HEK293 (cell line): ENCODE results near the gene MPV17L2.

Source experiments
- GLIS1 ChIP-seq: fragments of 450-650 bp; formaldehyde crosslinking; IDR thresholded peaks from 2 replicates; pipeline ENCODE4 v1.5.1; 2016; ENCODE audit warnings: missing biosample characterization, missing genetic modification characterization
- IKZF3 ChIP-seq: fragments of 450-650 bp; IDR thresholded peaks from 2 replicates; pipeline ENCODE4 v1.5.0; 2018; ENCODE audit warnings: missing biosample characterization, mild to moderate bottlenecking, missing genetic modification characterization, moderate library complexity
- TRIM28 ChIP-seq: IDR thresholded peaks from 2 replicates; pipeline ENCODE4 v1.6.1; 2011; ENCODE audit warnings: low read length, control low read depth, borderline replicate concordance
- ZBTB1 ChIP-seq: fragments of 450-650 bp; formaldehyde crosslinking; IDR thresholded peaks from 2 replicates; pipeline ENCODE4 v1.5.1; 2016; ENCODE audit warnings: missing biosample characterization, missing genetic modification characterization
- ZBTB20 ChIP-seq: fragments of 450-650 bp; formaldehyde crosslinking; IDR thresholded peaks from 2 replicates; pipeline ENCODE4 v1.5.1; 2016; ENCODE audit warnings: missing biosample characterization, missing genetic modification characterization
- ZBTB7A ChIP-seq: fragments of 450-650 bp; formaldehyde crosslinking; IDR thresholded peaks from 2 replicates; pipeline ENCODE4 v1.5.1; 2016; ENCODE audit warnings: low read depth, missing biosample characterization, missing genetic modification characterization
- ZFP41 ChIP-seq: fragments of 450-650 bp; formaldehyde crosslinking; IDR thresholded peaks from 2 replicates; pipeline ENCODE4 v1.5.1; 2016; ENCODE audit warnings: missing biosample characterization, missing genetic modification characterization, borderline replicate concordance
- ZNF10 ChIP-seq: fragments of 450-650 bp; formaldehyde crosslinking; IDR thresholded peaks from 2 replicates; pipeline ENCODE4 v1.5.1; 2017; ENCODE audit warnings: missing biosample characterization, missing genetic modification characterization
- ZNF132 ChIP-seq: fragments of 450-650 bp; formaldehyde crosslinking; IDR thresholded peaks from 2 replicates; pipeline ENCODE4 v1.5.1; 2017; ENCODE audit warnings: missing biosample characterization, missing genetic modification characterization, borderline replicate concordance
- ZNF140 ChIP-seq: fragments of 450-650 bp; formaldehyde crosslinking; IDR thresholded peaks from 2 replicates; pipeline ENCODE4 v1.5.1; 2016; ENCODE audit warnings: missing biosample characterization, missing genetic modification characterization
- ZNF157 ChIP-seq: fragments of 450-650 bp; formaldehyde crosslinking; IDR thresholded peaks from 2 replicates; pipeline ENCODE4 v1.5.1; 2016; ENCODE audit warnings: missing biosample characterization, missing genetic modification characterization
- ZNF2 ChIP-seq: fragments of 450-650 bp; formaldehyde crosslinking; IDR thresholded peaks from 2 replicates; pipeline ENCODE4 v1.5.1; 2016; ENCODE audit warnings: missing biosample characterization, missing genetic modification characterization
- ZNF214 ChIP-seq: fragments of 450-650 bp; formaldehyde crosslinking; IDR thresholded peaks from 2 replicates; pipeline ENCODE4 v1.5.1; 2017; ENCODE audit warnings: missing biosample characterization, mild to moderate bottlenecking, missing genetic modification characterization, borderline replicate concordance
- ZNF223 ChIP-seq: fragments of 450-650 bp; formaldehyde crosslinking; IDR thresholded peaks from 2 replicates; pipeline ENCODE4 v1.5.1; 2016; ENCODE audit warnings: missing biosample characterization, missing genetic modification characterization
- ZNF266 ChIP-seq: fragments of 450-650 bp; formaldehyde crosslinking; IDR thresholded peaks from 2 replicates; pipeline ENCODE4 v1.5.1; 2016; ENCODE audit warnings: missing biosample characterization, missing genetic modification characterization, low read depth
- ZNF530 ChIP-seq: fragments of 450-650 bp; formaldehyde crosslinking; IDR thresholded peaks from 2 replicates; pipeline ENCODE4 v1.5.1; 2016; ENCODE audit warnings: low read depth, missing biosample characterization, missing genetic modification characterization
- ZNF544 ChIP-seq: fragments of 450-650 bp; formaldehyde crosslinking; IDR thresholded peaks from 2 replicates; pipeline ENCODE4 v1.5.0; 2017; ENCODE audit warnings: missing biosample characterization, missing genetic modification characterization
- ZNF558 ChIP-seq: fragments of 450-650 bp; formaldehyde crosslinking; IDR thresholded peaks from 2 replicates; pipeline ENCODE4 v1.5.1; 2016; ENCODE audit warnings: missing biosample characterization, missing genetic modification characterization
- ZNF585B ChIP-seq: fragments of 450-650 bp; formaldehyde crosslinking; IDR thresholded peaks from 2 replicates; pipeline ENCODE4 v1.5.1; 2016; ENCODE audit warnings: missing biosample characterization, missing genetic modification characterization
- ZNF610 ChIP-seq: fragments of 450-650 bp; formaldehyde crosslinking; IDR thresholded peaks from 2 replicates; pipeline ENCODE4 v1.5.1; 2016; ENCODE audit warnings: missing biosample characterization, missing genetic modification characterization, borderline replicate concordance
- ZNF623 ChIP-seq: fragments of 450-650 bp; formaldehyde crosslinking; IDR thresholded peaks from 2 replicates; pipeline ENCODE4 v1.5.1; 2016; ENCODE audit warnings: missing biosample characterization, missing genetic modification characterization
- ZNF658 ChIP-seq: fragments of 450-650 bp; formaldehyde crosslinking; IDR thresholded peaks from 2 replicates; pipeline ENCODE4; 2016; ENCODE audit warnings: missing biosample characterization, missing genetic modification characterization
- ZNF670 ChIP-seq: fragments of 450-650 bp; formaldehyde crosslinking; IDR thresholded peaks from 2 replicates; pipeline ENCODE4 v1.5.1; 2016; ENCODE audit warnings: missing biosample characterization, missing genetic modification characterization, low read depth
- ZNF837 ChIP-seq: fragments of 450-650 bp; formaldehyde crosslinking; IDR thresholded peaks from 2 replicates; pipeline ENCODE4 v1.5.1; 2016; ENCODE audit warnings: missing biosample characterization, missing genetic modification characterization
- ZNF843 ChIP-seq: fragments of 450-650 bp; formaldehyde crosslinking; IDR thresholded peaks from 2 replicates; pipeline ENCODE4 v1.5.1; 2016; ENCODE audit warnings: missing biosample characterization, missing genetic modification characterization
- ZSCAN30 ChIP-seq: fragments of 450-650 bp; IDR thresholded peaks from 2 replicates; pipeline ENCODE4 v1.5.1; 2018; ENCODE audit warnings: missing biosample characterization, mild to moderate bottlenecking, missing genetic modification characterization, moderate library complexity
- TF ChIP-seq, protein P1 (sequence below): fragments of 450-650 bp; formaldehyde crosslinking; IDR thresholded peaks from 2 replicates; pipeline ENCODE4; 2016; ENCODE audit warnings: missing biosample characterization, missing genetic modification characterization
- TF ChIP-seq, protein P2 (sequence below): fragments of 450-650 bp; IDR thresholded peaks from 2 replicates; pipeline ENCODE4 v1.5.1; 2018; ENCODE audit warnings: missing biosample characterization, mild to moderate bottlenecking, missing genetic modification characterization
- TF ChIP-seq, protein P3 (sequence below): fragments of 450-650 bp; formaldehyde crosslinking; IDR thresholded peaks from 2 replicates; pipeline ENCODE4 v1.5.1; 2016; ENCODE audit warnings: missing biosample characterization, missing genetic modification characterization
- TF ChIP-seq, protein P4 (sequence below): fragments of 450-650 bp; formaldehyde crosslinking; IDR thresholded peaks from 2 replicates; pipeline ENCODE4 v1.5.1; 2016; ENCODE audit warnings: missing biosample characterization, missing genetic modification characterization
- TF ChIP-seq, protein P5 (sequence below): fragments of 450-650 bp; formaldehyde crosslinking; IDR thresholded peaks from 2 replicates; pipeline ENCODE4 v1.5.1; 2016; ENCODE audit warnings: missing biosample characterization, missing genetic modification characterization
- TF ChIP-seq, protein P6 (sequence below): fragments of 450-650 bp; formaldehyde crosslinking; IDR thresholded peaks from 2 replicates; pipeline ENCODE4 v1.5.1; 2016; ENCODE audit warnings: missing biosample characterization, missing genetic modification characterization

MPV17L2 gene

GRCh38 chr19:18173572-18174288 lies 19.3 kb upstream of the MPV17L2 start, which contains the start of gene IFI30 (continued):
- no peak for TF ChIP-seq ZNF223 (tag by site-specific recombination)
- TF ChIP-seq ZNF610 (tag by site-specific recombination), result no peak
- no peak for TF ChIP-seq ZNF2 (tag by site-specific recombination)
- TF ChIP-seq, protein P1, sequence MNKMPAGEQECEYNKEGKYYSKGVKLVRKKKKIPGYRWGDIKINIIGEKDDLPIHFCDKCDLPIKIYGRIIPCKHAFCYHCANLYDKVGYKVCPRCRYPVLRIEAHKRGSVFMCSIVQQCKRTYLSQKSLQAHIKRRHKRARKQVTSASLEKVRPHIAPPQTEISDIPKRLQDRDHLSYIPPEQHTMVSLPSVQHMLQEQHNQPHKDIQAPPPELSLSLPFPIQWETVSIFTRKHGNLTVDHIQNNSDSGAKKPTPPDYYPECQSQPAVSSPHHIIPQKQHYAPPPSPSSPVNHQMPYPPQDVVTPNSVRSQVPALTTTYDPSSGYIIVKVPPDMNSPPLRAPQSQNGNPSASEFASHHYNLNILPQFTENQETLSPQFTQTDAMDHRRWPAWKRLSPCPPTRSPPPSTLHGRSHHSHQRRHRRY, result no peak
- no peak for TF ChIP-seq ZBTB7A
- no peak for TF ChIP-seq ZNF530 (tag by site-specific recombination)
- no peak for TF ChIP-seq IKZF3
- TF ChIP-seq, protein P2, sequence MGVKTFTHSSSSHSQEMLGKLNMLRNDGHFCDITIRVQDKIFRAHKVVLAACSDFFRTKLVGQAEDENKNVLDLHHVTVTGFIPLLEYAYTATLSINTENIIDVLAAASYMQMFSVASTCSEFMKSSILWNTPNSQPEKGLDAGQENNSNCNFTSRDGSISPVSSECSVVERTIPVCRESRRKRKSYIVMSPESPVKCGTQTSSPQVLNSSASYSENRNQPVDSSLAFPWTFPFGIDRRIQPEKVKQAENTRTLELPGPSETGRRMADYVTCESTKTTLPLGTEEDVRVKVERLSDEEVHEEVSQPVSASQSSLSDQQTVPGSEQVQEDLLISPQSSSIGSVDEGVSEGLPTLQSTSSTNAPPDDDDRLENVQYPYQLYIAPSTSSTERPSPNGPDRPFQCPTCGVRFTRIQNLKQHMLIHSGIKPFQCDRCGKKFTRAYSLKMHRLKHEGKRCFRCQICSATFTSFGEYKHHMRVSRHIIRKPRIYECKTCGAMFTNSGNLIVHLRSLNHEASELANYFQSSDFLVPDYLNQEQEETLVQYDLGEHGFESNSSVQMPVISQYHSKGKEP, result 0 out of 2 replicates have a peak, but pooled peaks have one; percentile 26
- TF ChIP-seq, protein P3, sequence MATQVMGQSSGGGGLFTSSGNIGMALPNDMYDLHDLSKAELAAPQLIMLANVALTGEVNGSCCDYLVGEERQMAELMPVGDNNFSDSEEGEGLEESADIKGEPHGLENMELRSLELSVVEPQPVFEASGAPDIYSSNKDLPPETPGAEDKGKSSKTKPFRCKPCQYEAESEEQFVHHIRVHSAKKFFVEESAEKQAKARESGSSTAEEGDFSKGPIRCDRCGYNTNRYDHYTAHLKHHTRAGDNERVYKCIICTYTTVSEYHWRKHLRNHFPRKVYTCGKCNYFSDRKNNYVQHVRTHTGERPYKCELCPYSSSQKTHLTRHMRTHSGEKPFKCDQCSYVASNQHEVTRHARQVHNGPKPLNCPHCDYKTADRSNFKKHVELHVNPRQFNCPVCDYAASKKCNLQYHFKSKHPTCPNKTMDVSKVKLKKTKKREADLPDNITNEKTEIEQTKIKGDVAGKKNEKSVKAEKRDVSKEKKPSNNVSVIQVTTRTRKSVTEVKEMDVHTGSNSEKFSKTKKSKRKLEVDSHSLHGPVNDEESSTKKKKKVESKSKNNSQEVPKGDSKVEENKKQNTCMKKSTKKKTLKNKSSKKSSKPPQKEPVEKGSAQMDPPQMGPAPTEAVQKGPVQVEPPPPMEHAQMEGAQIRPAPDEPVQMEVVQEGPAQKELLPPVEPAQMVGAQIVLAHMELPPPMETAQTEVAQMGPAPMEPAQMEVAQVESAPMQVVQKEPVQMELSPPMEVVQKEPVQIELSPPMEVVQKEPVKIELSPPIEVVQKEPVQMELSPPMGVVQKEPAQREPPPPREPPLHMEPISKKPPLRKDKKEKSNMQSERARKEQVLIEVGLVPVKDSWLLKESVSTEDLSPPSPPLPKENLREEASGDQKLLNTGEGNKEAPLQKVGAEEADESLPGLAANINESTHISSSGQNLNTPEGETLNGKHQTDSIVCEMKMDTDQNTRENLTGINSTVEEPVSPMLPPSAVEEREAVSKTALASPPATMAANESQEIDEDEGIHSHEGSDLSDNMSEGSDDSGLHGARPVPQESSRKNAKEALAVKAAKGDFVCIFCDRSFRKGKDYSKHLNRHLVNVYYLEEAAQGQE (tag by site-specific recombination), result no peak
- TF ChIP-seq ZNF558 (tag by site-specific recombination), result no peak
- no peak for TF ChIP-seq ZBTB1 (tag by site-specific recombination)
- TF ChIP-seq, protein P4, sequence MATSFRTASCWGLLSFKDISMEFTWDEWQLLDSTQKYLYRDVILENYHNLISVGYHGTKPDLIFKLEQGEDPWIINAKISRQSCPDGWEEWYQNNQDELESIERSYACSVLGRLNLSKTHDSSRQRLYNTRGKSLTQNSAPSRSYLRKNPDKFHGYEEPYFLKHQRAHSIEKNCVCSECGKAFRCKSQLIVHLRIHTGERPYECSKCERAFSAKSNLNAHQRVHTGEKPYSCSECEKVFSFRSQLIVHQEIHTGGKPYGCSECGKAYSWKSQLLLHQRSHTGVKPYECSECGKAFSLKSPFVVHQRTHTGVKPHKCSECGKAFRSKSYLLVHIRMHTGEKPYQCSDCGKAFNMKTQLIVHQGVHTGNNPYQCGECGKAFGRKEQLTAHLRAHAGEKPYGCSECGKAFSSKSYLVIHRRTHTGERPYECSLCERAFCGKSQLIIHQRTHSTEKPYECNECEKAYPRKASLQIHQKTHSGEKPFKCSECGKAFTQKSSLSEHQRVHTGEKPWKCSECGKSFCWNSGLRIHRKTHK (tag by site-specific recombination), result no peak
- peak; percentile 36; the same call in 1 of the 2 replicates for TF ChIP-seq ZNF10
- TF ChIP-seq ZNF670 (tag by site-specific recombination), result no peak
- peak; percentile 89 for TF ChIP-seq GLIS1 (tag by site-specific recombination)
- no peak for TF ChIP-seq ZNF837
- TF ChIP-seq ZNF843, result no peak
- no peak for TF ChIP-seq ZNF623 (tag by site-specific recombination)
- TF ChIP-seq ZNF214 (tag by site-specific recombination), result no peak
- no peak for TF ChIP-seq ZNF658
- TF ChIP-seq ZBTB20 (tag by site-specific recombination), result peak; percentile 81
- TF ChIP-seq ZNF157 (tag by site-specific recombination), result no peak
- TF ChIP-seq ZNF585B (tag by site-specific recombination), result no peak
- TF ChIP-seq, protein P5, sequence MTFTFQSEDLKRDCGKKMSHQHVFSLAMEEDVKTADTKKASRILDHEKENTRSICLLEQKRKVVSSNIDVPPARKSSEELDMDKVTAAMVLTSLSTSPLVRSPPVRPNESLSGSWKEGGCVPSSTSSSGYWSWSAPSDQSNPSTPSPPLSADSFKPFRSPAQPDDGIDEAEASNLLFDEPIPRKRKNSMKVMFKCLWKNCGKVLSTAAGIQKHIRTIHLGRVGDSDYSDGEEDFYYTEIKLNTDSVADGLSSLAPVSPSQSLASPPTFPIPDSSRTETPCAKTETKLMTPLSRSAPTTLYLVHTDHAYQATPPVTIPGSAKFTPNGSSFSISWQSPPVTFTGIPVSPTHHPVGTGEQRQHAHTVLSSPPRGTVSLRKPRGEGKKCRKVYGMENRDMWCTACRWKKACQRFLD (tag by site-specific recombination), result no peak
- TF ChIP-seq ZSCAN30 (tag by site-specific recombination), result no peak
- no peak for TF ChIP-seq ZFP41
- TF ChIP-seq, protein P6, sequence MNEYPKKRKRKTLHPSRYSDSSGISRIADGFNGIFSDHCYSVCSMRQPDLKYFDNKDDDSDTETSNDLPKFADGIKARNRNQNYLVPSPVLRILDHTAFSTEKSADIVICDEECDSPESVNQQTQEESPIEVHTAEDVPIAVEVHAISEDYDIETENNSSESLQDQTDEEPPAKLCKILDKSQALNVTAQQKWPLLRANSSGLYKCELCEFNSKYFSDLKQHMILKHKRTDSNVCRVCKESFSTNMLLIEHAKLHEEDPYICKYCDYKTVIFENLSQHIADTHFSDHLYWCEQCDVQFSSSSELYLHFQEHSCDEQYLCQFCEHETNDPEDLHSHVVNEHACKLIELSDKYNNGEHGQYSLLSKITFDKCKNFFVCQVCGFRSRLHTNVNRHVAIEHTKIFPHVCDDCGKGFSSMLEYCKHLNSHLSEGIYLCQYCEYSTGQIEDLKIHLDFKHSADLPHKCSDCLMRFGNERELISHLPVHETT (tag by site-specific recombination), result no peak
- TF ChIP-seq ZNF132 (tag by site-specific recombination), result no peak
- no peak for TF ChIP-seq ZNF266 (tag by site-specific recombination)
- TF ChIP-seq ZNF140 (tag by site-specific recombination), result no peak
- TF ChIP-seq ZNF544 (tag by site-specific recombination), result no peak
- no peak for TF ChIP-seq TRIM28
